Stimulated activated naive CD8-positive, alpha-beta T cell treated with anti-CD3 and anti-CD28 coated beads, Interleukin-15, amount 100 ng/mL, for 72 hours (primary cell): ENCODE data around the gene CFAP54.
A peak's percentile ranks its signal among the peaks of the same experiment; 100 is the strongest.

Experiments used
- ATAC-seq: fragments of 150-1000 bp; cut with Tn5 transposase; 2 replicates; pipeline ENCODE4 v1.10.0; 2021; ENCODE audit warnings: mild to moderate bottlenecking, moderate library complexity
- DNase-seq, 2 donors: peaks; one replicate each; pipeline ENCODE4 v3.0.0; 2021 to 2022
- H3K27ac Mint-ChIP-seq, 2 donors: one replicate each; pipeline ENCODE4 v1.8.0; 2022; ENCODE audit warnings: mild to moderate bottlenecking in 2 of 2, mixed read lengths in 2 of 2, moderate library complexity in 2 of 2
- H3K27me3 Mint-ChIP-seq: one replicate; pipeline ENCODE4 v1.8.0; 2022; ENCODE audit warnings: mixed read lengths
- H3K4me1 Mint-ChIP-seq: one replicate; pipeline ENCODE4 v1.8.0; 2022; ENCODE audit warnings: mild to moderate bottlenecking, mixed read lengths
- H3K4me3 Mint-ChIP-seq, 2 donors: one replicate each; pipeline ENCODE4 v1.8.0; 2022; ENCODE audit warnings: mild to moderate bottlenecking in 2 of 2, mixed read lengths in 2 of 2, moderate library complexity in 1 of 2
- H3K9me3 Mint-ChIP-seq, 2 donors: one replicate each; pipeline ENCODE4 v1.8.0; 2022; ENCODE audit warnings: mixed read lengths in 2 of 2

CFAP54 gene

DNA sequence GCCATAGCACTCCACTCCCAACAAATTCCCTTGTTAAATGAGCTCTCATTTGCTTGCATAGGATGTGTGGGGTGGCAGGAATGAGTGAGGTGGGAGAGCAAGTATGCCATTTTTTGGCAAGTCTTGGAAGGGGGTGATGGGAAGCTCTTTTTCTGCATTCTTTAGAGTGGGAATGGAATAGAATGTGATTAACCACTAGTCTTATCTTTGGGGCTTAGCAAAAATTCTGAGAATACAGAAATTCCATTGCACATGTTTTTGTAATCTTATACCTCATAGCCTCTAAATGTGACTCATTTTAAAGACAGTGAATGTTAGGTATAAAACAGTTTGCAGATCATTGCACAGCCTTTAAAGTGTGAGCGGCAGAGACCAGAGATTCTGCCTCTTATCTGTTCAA lies 389.3 kb downstream of the CFAP54 start:
- DNase-seq (no peak), ATAC-seq (no peak)
- Mint-ChIP-seq H3K4me1 (no peaks in the 10 kb centered on the region), H3K9me3 (no peaks in the 10 kb centered on the region), H3K27ac (no peak overlapping the region), H3K4me3 (no peak overlapping the region), H3K27me3 (peaks cover 16% of the 10 kb centered on the region)

DNA sequence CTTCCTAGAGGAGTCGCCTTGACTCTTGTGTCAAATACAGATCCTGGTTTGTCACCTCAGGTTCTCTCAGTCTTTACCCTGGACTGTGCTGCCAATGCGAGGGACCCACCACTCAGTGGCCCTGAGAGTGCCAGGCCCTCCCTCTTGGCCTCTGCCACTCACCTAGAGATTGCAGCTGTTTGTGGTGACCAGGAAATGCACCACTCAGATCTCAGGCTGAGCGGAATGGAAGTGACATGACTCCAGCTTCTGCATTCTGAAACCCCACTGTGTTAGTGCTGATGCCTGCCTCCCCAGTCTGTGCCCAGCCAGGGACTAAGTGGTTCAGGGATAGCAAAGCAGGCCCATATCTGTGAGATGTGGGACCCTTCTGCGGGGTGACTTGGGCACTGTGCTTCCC lies 389.9 kb downstream of the CFAP54 start:
- Mint-ChIP-seq H3K27ac (no peak overlapping the region), H3K4me1 (no peaks in the 10 kb centered on the region), H3K4me3 (no peak overlapping the region), H3K9me3 (no peaks in the 10 kb centered on the region), H3K27me3 (peaks cover 16% of the 10 kb centered on the region)
- ATAC-seq (peak; percentile 28), DNase-seq (no peak)

GRCh38 chr12:96880220-96880619 lies 390.8 kb downstream of the CFAP54 start:
- Mint-ChIP-seq H3K4me1 (no peaks in the 10 kb centered on the region), H3K9me3 (no peaks in the 10 kb centered on the region), H3K27me3 (peaks cover 16% of the 10 kb centered on the region), H3K4me3 (no peak overlapping the region), H3K27ac (no peak overlapping the region)
- DNase-seq (no peak), ATAC-seq (no peak)

- Mint-ChIP-seq H3K4me1 (no peaks in the 10 kb centered on the region), H3K9me3 (no peaks in the 10 kb centered on the region), H3K27me3 (peaks cover 13% of the 10 kb centered on the region), H3K4me3 (no peak overlapping the region), H3K27ac (no peak overlapping the region)
- no peak for ATAC-seq
- no peak for DNase-seq
Observed at GRCh38 chr12:96881608-96882007, 392.2 kb downstream of the CFAP54 start.

GRCh38 chr12:96882862-96883261 lies 393.5 kb downstream of the CFAP54 start:
- H3K4me3 Mint-ChIP-seq, result no peak overlapping the region
- H3K9me3 Mint-ChIP-seq, result no peaks in the 10 kb centered on the region
- DNase-seq, result no peak
- H3K27me3 Mint-ChIP-seq, result peaks cover 9% of the 10 kb centered on the region
- no peaks in the 10 kb centered on the region for H3K4me1 Mint-ChIP-seq
- H3K27ac Mint-ChIP-seq, result no peak overlapping the region
- no peak for ATAC-seq

DNA sequence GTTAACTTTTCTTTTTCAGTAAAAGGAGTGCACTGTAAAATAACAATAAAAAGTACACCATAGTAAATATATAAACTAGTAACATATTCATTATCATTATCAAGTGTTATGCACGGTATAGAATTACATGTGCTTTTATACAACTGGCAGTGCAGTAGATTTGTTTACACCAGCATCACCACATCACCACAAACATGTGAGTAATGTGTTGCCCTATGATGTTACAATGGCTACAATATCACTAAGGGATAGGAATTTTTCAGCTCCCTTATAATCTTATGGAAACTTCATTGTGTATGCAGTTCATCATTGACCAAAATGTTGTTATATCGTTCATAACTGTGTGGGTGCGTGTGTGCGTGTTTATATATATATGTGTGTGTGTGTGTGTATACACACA lies 394.2 kb downstream of the CFAP54 start:
- Mint-ChIP-seq H3K4me3 (no peak overlapping the region), H3K27me3 (peaks cover 2% of the 10 kb centered on the region), H3K4me1 (no peaks in the 10 kb centered on the region), H3K27ac (no peak overlapping the region), H3K9me3 (no peaks in the 10 kb centered on the region)
- no peak for DNase-seq
- ATAC-seq, result no peak

DNA sequence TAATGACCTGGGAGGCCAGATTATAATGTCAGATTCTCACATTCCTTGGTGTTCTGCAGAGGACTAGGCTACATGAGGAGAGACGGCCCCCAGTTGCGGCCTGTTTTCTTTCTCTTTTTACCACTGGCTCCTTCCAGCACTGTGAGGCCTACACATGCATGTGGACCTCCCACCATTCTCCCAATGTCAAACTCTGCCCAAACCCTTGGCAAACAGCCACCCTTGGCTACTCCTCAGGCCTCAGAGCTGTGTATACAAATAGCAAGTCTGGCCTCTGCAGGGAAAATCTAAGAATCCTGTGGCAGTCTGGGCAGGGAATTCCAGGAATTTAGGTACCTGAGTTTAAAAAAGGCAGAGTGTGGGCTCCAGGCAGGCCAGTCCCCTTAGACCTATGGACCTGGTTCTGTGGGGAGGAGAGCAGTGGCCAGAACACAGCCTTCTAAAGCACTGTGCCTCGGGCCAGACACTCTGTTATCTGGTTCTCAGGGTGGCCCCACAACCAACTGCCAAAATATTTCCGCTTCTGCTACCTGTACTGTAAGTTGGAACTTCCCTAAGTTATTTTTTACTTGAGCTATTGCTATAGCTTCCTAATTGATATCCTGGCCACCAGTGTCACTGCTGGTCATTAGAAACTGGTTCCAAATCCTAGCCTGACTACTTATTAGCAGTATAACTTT lies 397.8 kb downstream of the CFAP54 start:
- Mint-ChIP-seq H3K4me1 (no peaks in the 10 kb centered on the region), H3K27ac (no peak overlapping the region), H3K9me3 (no peaks in the 10 kb centered on the region), H3K4me3 (no peak overlapping the region), H3K27me3 (peaks cover 8% of the 10 kb centered on the region)
- no peak for DNase-seq
- ATAC-seq, result no peak

GRCh38 chr12:96889273-96889933 lies 400.0 kb downstream of the CFAP54 start:
- no peak overlapping the region for H3K27ac Mint-ChIP-seq
- ATAC-seq, result no peak
- DNase-seq, result no peak
- peaks cover 8% of the 10 kb centered on the region for H3K27me3 Mint-ChIP-seq
- no peaks in the 10 kb centered on the region for H3K4me1 Mint-ChIP-seq
- no peaks in the 10 kb centered on the region for H3K9me3 Mint-ChIP-seq
- H3K4me3 Mint-ChIP-seq, result no peak overlapping the region

- no peak overlapping the region for H3K27ac Mint-ChIP-seq
- H3K9me3 Mint-ChIP-seq, result no peaks in the 10 kb centered on the region
- DNase-seq, result no peak
- ATAC-seq, result no peak
- no peaks in the 10 kb centered on the region for H3K4me1 Mint-ChIP-seq
- H3K4me3 Mint-ChIP-seq, result no peak overlapping the region
- peaks cover 8% of the 10 kb centered on the region for H3K27me3 Mint-ChIP-seq
Observed at GRCh38 chr12:96890331-96890730, 401.0 kb downstream of the CFAP54 start.

DNA sequence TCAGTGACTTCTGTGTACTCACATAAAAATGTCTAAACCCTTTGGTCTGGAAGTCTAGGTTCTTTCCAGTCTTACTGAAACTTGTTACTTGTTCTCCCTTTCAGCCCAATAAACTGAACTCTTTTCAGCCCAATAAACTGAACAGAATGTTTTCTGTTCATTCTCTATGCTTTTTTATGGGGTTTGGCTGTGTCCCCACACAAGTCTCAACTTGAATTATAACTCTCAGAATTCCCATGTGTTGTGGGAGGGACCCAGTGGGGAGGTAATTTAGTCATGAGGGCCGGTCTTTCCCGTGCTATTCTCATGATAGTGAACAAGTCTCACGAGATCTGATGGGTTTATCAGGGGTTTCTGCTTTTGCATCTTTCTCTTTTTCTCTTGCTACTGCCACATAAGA lies 402.7 kb downstream of the CFAP54 start:
- DNase-seq (no peak), ATAC-seq (no peak)
- Mint-ChIP-seq H3K9me3 (no peaks in the 10 kb centered on the region), H3K27me3 (peaks cover 8% of the 10 kb centered on the region), H3K27ac (no peak overlapping the region), H3K4me3 (no peak overlapping the region), H3K4me1 (no peaks in the 10 kb centered on the region)

DNA sequence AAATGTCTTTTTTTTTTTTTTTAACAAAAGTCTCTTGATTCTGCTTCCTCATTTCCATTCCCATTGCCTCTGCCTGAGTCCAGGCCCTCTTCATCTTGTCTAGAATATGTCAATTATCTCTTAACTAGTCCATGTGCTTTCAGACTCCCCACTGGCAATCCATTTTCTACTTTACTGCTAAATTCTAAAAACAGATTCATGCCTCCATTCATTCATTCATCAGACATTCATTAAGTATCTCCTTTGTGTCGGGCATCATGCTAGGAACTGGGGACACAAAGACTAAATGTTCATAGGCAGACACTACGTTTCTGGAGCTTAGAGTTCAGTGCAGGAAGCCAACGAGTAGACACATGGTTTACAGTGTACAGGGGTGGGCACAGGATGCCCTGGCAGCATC lies 408.0 kb downstream of the CFAP54 start:
- Mint-ChIP-seq H3K27me3 (no peaks in the 10 kb centered on the region), H3K9me3 (no peaks in the 10 kb centered on the region), H3K4me3 (no peak overlapping the region), H3K27ac (no peak overlapping the region), H3K4me1 (no peaks in the 10 kb centered on the region)
- no peak for DNase-seq
- ATAC-seq, result no peak

DNA sequence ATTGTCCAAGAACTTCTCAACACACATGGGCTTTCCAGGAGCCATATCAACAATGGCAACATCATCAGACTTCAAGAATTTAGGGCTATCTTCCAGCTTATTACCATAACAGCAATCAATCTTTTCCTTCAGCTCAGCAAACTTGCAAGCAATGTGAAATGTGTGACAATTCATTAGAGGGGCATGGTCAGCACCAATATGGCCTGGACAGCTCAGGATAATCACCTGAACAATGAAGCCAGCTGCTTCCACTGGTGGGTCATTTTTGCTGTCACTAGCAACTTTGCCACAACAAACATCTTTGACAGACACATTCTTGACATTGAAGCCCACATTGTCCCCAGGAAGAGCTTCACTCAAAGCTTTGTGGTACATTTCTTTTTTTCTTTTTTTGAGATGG lies 411.8 kb downstream of the CFAP54 start:
- no peaks in the 10 kb centered on the region for H3K27me3 Mint-ChIP-seq

DNA sequence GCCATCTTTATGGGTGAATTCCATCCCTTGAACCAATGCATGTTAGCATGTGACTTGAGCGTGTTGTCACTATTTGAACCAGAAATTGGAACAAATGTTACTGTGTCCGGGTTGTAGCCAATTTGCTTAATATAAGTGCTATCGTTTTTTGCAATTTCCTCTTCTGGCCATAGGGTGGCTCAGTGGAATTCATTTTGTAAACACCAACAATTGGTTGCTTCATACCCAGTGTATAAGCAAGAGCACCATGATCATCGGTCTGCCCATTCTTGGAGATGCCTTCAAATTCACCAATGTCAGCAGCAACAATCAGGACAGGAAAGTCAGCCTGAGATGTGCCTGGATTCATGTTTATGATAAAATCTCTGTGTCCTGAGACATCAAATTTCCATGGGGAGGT lies 412.7 kb downstream of the CFAP54 start:
- no peak overlapping the region for H3K4me3 Mint-ChIP-seq
- H3K27ac Mint-ChIP-seq, result no peak overlapping the region
- no peaks in the 10 kb centered on the region for H3K9me3 Mint-ChIP-seq

More for the DNA sequence above, 411.8 kb downstream of the CFAP54 start:
- DNase-seq (no peak), ATAC-seq (no peak)
- H3K4me3 Mint-ChIP-seq, result no peak overlapping the region
- H3K27ac Mint-ChIP-seq, result no peak overlapping the region
- no peaks in the 10 kb centered on the region for H3K9me3 Mint-ChIP-seq
- peaks cover 4% of the 10 kb centered on the region for H3K4me1 Mint-ChIP-seq

DNA sequence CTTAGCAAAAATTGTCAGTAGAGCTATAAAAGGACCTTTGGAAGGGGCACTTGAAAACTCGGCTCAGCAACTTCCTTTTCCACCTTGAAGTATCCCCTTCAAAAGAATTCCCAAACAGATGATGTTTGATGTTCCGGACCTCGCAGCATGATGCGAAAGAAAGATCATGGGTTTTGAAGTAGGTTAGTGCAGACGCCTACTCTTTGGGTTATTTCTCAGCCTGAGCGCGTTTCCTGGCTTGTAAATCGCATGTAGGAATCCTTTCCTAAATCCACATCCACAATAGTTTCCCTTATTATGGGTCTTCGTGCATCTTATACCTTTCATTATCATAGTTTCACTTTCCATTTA lies 417.1 kb downstream of the CFAP54 start:
- H3K9me3 Mint-ChIP-seq, result no peaks in the 10 kb centered on the region
- ATAC-seq (no peak), DNase-seq (no peak)
- no peaks in the 10 kb centered on the region for H3K27me3 Mint-ChIP-seq
- H3K27ac Mint-ChIP-seq, result peak overlapping the region; percentile 99
- peak overlapping the region; percentile 95 to 96 for H3K4me3 Mint-ChIP-seq
- H3K4me1 Mint-ChIP-seq, result peaks cover 42% of the 10 kb centered on the region

More for the DNA sequence above, 412.7 kb downstream of the CFAP54 start:
- peaks cover 10% of the 10 kb centered on the region for H3K4me1 Mint-ChIP-seq
- no peaks in the 10 kb centered on the region for H3K27me3 Mint-ChIP-seq
- DNase-seq (no peak), ATAC-seq (no peak)

DNA sequence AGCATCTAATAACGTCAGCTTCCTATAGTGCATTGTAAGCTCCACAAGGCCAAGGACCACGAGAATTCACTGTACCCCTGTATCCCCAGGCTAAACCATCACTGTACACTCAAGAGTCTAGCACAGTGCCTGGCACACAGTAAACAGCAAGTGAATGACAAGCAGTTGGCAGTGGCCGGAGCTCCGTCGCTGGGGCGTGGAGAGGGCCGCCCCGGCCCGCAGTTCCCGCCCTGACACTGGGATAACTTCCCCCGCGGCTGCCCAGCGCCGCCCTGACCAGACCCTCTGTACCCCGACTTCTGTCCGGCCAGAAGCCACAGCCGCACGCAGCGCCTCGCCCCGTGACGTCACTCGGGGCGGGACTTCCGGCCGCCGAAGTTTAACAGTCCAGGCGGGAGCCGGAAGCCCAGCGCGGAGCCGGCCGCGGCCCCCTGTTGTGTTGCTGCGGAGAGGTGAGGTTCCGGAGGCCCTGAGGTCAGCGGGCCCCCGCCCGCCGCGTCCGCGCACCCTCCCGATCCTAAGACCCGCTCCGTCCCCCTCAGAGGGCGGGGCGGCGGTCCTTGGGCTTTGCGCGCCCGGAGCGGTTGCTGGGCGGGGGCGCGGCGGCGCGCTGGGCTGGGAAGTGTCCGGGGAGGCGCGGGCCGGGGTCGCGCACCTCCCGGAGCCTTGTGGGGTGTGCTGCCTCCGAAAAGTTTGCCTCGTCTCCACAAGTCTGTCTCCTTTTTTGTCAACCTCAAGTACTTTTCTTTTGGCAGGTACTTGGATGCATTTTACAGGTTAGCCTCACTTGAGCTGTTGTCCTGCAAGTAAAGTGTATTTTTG lies 417.7 kb downstream of the CFAP54 start, which contains the start of gene NEDD1:
Gene NEDD1 (plus strand): TSS at position 409 of the 822 bp plus-strand sequence. CDS start 2,503 bp downstream, outside the sequence.
- peak within 1 kb of the TSS; percentile 95 to 96 for H3K4me3 Mint-ChIP-seq
- ATAC-seq (peak; percentile 90), DNase-seq (peak; percentile 81 to 84)
- H3K4me1 Mint-ChIP-seq, result peaks cover 45% of the 10 kb centered on the region
- H3K27ac Mint-ChIP-seq, result peak within 1 kb of the TSS; percentile 99
- no peaks in the 10 kb centered on the region for H3K27me3 Mint-ChIP-seq
- H3K9me3 Mint-ChIP-seq, result no peaks in the 10 kb centered on the region
